Measurements from ENCODE around the gene RNF17.

GRCh38 chr13:24911133-24911908 is 147.4 kb downstream of the RNF17 start:
- TF ChIP-seq CEBPB (IDR thresholded peaks at IDR 0.05) = no peak
- TF ChIP-seq EP300 (IDR thresholded peaks at IDR 0.05; ENCODE audit: borderline replicate concordance) = no peak
- no peak for TF ChIP-seq CREB1 (IDR thresholded peaks at IDR 0.05; ENCODE audit: low read depth)
- TF ChIP-seq TAF1 (IDR thresholded peaks at IDR 0.05; ENCODE audit: low read depth) = no peak
- no peak for TF ChIP-seq TEAD4 (IDR thresholded peaks at IDR 0.05)
- no peak for TF ChIP-seq REST (IDR thresholded peaks at IDR 0.05; ENCODE audit: low read depth)
- no peak for TF ChIP-seq USF1 (IDR thresholded peaks at IDR 0.05)
- TF ChIP-seq MAX (IDR thresholded peaks at IDR 0.05) = no peak

All from Ishikawa (cell line).